SW480 (cell line): ENCODE measurements around the gene RNLS.
"Not testable (repeated sequence)": the region's sequence is repeated elsewhere in the genome, so short reads cannot be mapped to it uniquely, and the experiment has no call there.

Experiments
- DNase-seq: peaks from one replicate; pipeline ENCODE4 v3.0.0-alpha.2; 2016; ENCODE audit warnings: low spot score

Gene RNLS

GRCh38 chr10:88386821-88387773 lies 196.0 kb downstream of the RNLS start:
- peak; percentile 83 for DNase-seq

- DNase-seq = peak; percentile 13
Observed at GRCh38 chr10:88386204-88386788, 196.8 kb downstream of the RNLS start.

GRCh38 chr10:88385601-88386203 lies 197.4 kb downstream of the RNLS start:
- peak; percentile 93 for DNase-seq

GRCh38 chr10:88383276-88383675 lies 199.8 kb downstream of the RNLS start:
- no peak for DNase-seq

- no peak for DNase-seq
Observed at GRCh38 chr10:88382699-88383098, 200.4 kb downstream of the RNLS start.

GRCh38 chr10:88379575-88379974 lies 203.5 kb downstream of the RNLS start:
- no peak for DNase-seq

GRCh38 chr10:88377510-88377909 lies 205.6 kb downstream of the RNLS start:
- no peak for DNase-seq

GRCh38 chr10:88374392-88375175 lies 208.5 kb downstream of the RNLS start:
- no peak for DNase-seq

GRCh38 chr10:88372881-88373592 lies 210.1 kb downstream of the RNLS start:
- DNase-seq = no peak

- no peak for DNase-seq
Observed at GRCh38 chr10:88372051-88372715, 210.9 kb downstream of the RNLS start.

- DNase-seq = no peak
Observed at GRCh38 chr10:88370713-88371112, 212.4 kb downstream of the RNLS start.

GRCh38 chr10:88366772-88367171 lies 216.3 kb downstream of the RNLS start:
- DNase-seq = no peak

GRCh38 chr10:88361995-88362807 lies 220.9 kb downstream of the RNLS start:
- DNase-seq = no peak

- DNase-seq = no peak
Observed at GRCh38 chr10:88361494-88361893, 221.6 kb downstream of the RNLS start.

- not testable (repeated sequence) for DNase-seq
Observed at GRCh38 chr10:88355750-88356149, 227.4 kb downstream of the RNLS start.

GRCh38 chr10:88347597-88348304 lies 235.4 kb downstream of the RNLS start:
- DNase-seq = no peak

- no peak for DNase-seq
Observed at GRCh38 chr10:88347022-88347421, 236.1 kb downstream of the RNLS start.

- no peak for DNase-seq
Observed at GRCh38 chr10:88346144-88346977, 236.8 kb downstream of the RNLS start.
